IMR-90 (cell line): ENCODE results near the gene ST7. TPM values are rescaled to one million over a fixed set of nuclear protein-coding genes. Genes with fewer than 3 reads are reported as not detected.

ENCODE experiments used
- ATAC-seq: fragments of 200-7000 bp; cut with Tn5 transposase; 2 replicates; pipeline ENCODE4 v1.9.1; 2020; ENCODE audit warnings: low read depth, mild to moderate bottlenecking, moderate library complexity
- BruUV-seq: library from RNA; stranded (reverse); fragments of 400-500 nt; replicated peaks from 2 replicates; lab custom pipeline; 2021; lab: Mats Ljungman, UMichigan
- CTCF ChIA-PET: fragments of 300-600 bp; formaldehyde crosslinking; extraction: SDS; loops from one replicate; lab custom pipeline; 2021; ENCODE audit warnings: antibody characterized with exemption; lab: Yijun Ruan, JAX
- POLR2A ChIA-PET: fragments of 300-600 bp; sonication (Branson Sonifier 250); formaldehyde crosslinking; loops from one replicate; lab custom pipeline; 2022; ENCODE audit warnings: antibody characterized with exemption; ENCODE audit not compliant: unreplicated experiment; lab: Charles Lee
- DNase-seq: peaks from one replicate; pipeline ENCODE4 v3.0.0; 2013
- H2AFZ ChIP-seq: replicated peaks from 2 replicates; pipeline ENCODE3; 2013; ENCODE audit warnings: low read length, mild to moderate bottlenecking; ENCODE audit not compliant: poor library complexity
- H2AK5ac ChIP-seq: 2 replicates; pipeline ENCODE4 v1.6.1; 2013; ENCODE audit warnings: low read depth, low read length, inconsistent platforms
- H2AK9ac ChIP-seq: replicated peaks from 2 replicates; pipeline ENCODE3; 2013; ENCODE audit warnings: mild to moderate bottlenecking, low read depth, low read length, moderate library complexity; ENCODE audit not compliant: poor library complexity
- H2BK120ac ChIP-seq: 2 replicates; pipeline ENCODE4 v1.6.1; 2013; ENCODE audit warnings: low read depth, low read length, inconsistent platforms
- H2BK15ac ChIP-seq: 3 replicates; pipeline ENCODE4 v1.6.1; 2013; ENCODE audit warnings: low read depth, low read length, inconsistent platforms
- H2BK20ac ChIP-seq: 2 replicates; pipeline ENCODE4 v1.6.1; 2013; ENCODE audit warnings: low read depth, mild to moderate bottlenecking, inconsistent platforms, low read length, moderate library complexity
- H2BK5ac ChIP-seq: 2 replicates; pipeline ENCODE4 v1.6.1; 2013; ENCODE audit warnings: mild to moderate bottlenecking, low read depth, low read length, inconsistent platforms; ENCODE audit not compliant: poor library complexity, severe bottlenecking
- H3K14ac ChIP-seq: replicated peaks from 2 replicates; pipeline ENCODE4 v1.6.1; 2013; ENCODE audit warnings: low read depth, low read length, inconsistent platforms
- H3K18ac ChIP-seq: 2 replicates; pipeline ENCODE4 v1.6.1; 2013; ENCODE audit warnings: low read depth, low read length, control low read depth
- H3K23ac ChIP-seq: 2 replicates; pipeline ENCODE4 v1.6.1; 2013; ENCODE audit warnings: low read depth, low read length, inconsistent platforms
- H3K27ac ChIP-seq: 2 replicates; pipeline ENCODE4 v1.5.1; 2013; ENCODE audit warnings: mild to moderate bottlenecking, control low read depth, low read length; ENCODE audit not compliant: insufficient read depth
- H3K27me3 ChIP-seq: 2 replicates; pipeline ENCODE4 v1.6.1; 2013; ENCODE audit warnings: low read length; ENCODE audit not compliant: control insufficient read depth, insufficient read depth
- H3K36me3 ChIP-seq: 2 replicates; pipeline ENCODE4 v1.6.1; 2013; ENCODE audit warnings: low read length, mixed read lengths; ENCODE audit not compliant: control insufficient read depth, insufficient read depth
- H3K4ac ChIP-seq: 2 replicates; pipeline ENCODE4 v1.6.1; 2013; ENCODE audit warnings: low read depth, low read length, inconsistent platforms
- H3K4me1 ChIP-seq: 2 replicates; pipeline ENCODE4 v1.6.1; 2013; ENCODE audit warnings: low read length, mixed read lengths; ENCODE audit not compliant: control insufficient read depth, insufficient read depth
- H3K4me2 ChIP-seq: 2 replicates; pipeline ENCODE4 v1.6.1; 2013; ENCODE audit warnings: low read depth, mild to moderate bottlenecking, control low read depth, low read length, moderate library complexity
- H3K4me3 ChIP-seq: 2 replicates; pipeline ENCODE4 v1.5.1; 2013; ENCODE audit warnings: low read depth, mild to moderate bottlenecking, control low read depth, low read length, moderate library complexity; ENCODE audit not compliant: insufficient read depth
- H3K56ac ChIP-seq: 2 replicates; pipeline ENCODE4 v1.6.1; 2013; ENCODE audit warnings: low read length, inconsistent platforms; ENCODE audit not compliant: insufficient read depth; ENCODE audit errors: extremely low read depth
- H3K79me1 ChIP-seq, 2 experiments: 2 replicates each; pipeline ENCODE4 v1.6.1; 2013; ENCODE audit warnings: low read length in 2 of 2, inconsistent platforms in 1 of 2, low read depth in 1 of 2
- H3K9ac ChIP-seq: 2 replicates; pipeline ENCODE4 v1.6.1; 2013; ENCODE audit warnings: low read depth, low read length, control low read depth
- H3K9me1 ChIP-seq: 2 replicates; pipeline ENCODE4 v1.6.1; 2013; ENCODE audit warnings: low read length, inconsistent platforms; ENCODE audit not compliant: insufficient read depth
- H3K9me3 ChIP-seq: 2 replicates; pipeline ENCODE4 v1.6.1; 2013; ENCODE audit warnings: low read length; ENCODE audit not compliant: control insufficient read depth, insufficient read depth
- H4K20me1 ChIP-seq: 2 replicates; pipeline ENCODE4 v1.6.1; 2013; ENCODE audit warnings: low read length, inconsistent platforms; ENCODE audit not compliant: insufficient read depth
- H4K5ac ChIP-seq: 2 replicates; pipeline ENCODE4 v1.6.1; 2013; ENCODE audit warnings: mild to moderate bottlenecking, low read depth, low read length, control low read depth
- H4K8ac ChIP-seq, 2 experiments: 2 replicates each; pipeline ENCODE4 v1.6.1; 2013; ENCODE audit warnings: low read depth in 2 of 2, low read length in 2 of 2, control low read depth in 1 of 2, inconsistent platforms in 1 of 2
- H4K91ac ChIP-seq: 2 replicates; pipeline ENCODE4 v1.6.1; 2013; ENCODE audit warnings: low read depth, low read length, inconsistent platforms; ENCODE audit not compliant: insufficient read depth
- CEBPB ChIP-seq: IDR thresholded peaks from 2 replicates; pipeline ENCODE4 v1.6.1; 2012; ENCODE audit warnings: low read depth, low read length, improper control_type of control experiment
- CHD1 ChIP-seq: IDR thresholded peaks from 2 replicates; pipeline ENCODE4 v1.6.1; 2012; ENCODE audit warnings: low read depth, low read length, improper control_type of control experiment
- FOS ChIP-seq: fragments of 150-350 bp; IDR thresholded peaks from 2 replicates; pipeline ENCODE4 v1.6.1; 2016; ENCODE audit warnings: low read depth, low read length
- MAFK ChIP-seq: IDR thresholded peaks from 2 replicates; pipeline ENCODE4 v1.6.1; 2012; ENCODE audit warnings: low read depth, low read length, improper control_type of control experiment
- POLR2A ChIP-seq: IDR thresholded peaks from 2 replicates; pipeline ENCODE4 v1.6.1; 2012; ENCODE audit warnings: mild to moderate bottlenecking, low read depth, low read length
- RCOR1 ChIP-seq: IDR thresholded peaks from 2 replicates; pipeline ENCODE4 v1.6.1; 2012; ENCODE audit warnings: mild to moderate bottlenecking, low read length, improper control_type of control experiment; ENCODE audit not compliant: insufficient replicate concordance
- RFX5 ChIP-seq: IDR thresholded peaks from 2 replicates; pipeline ENCODE4 v1.8.0; 2012; ENCODE audit warnings: low read depth, mild to moderate bottlenecking, low read length, moderate library complexity
- SMC3 ChIP-seq: fragments of 150-350 bp; IDR thresholded peaks from 2 replicates; pipeline ENCODE4 v1.6.1; 2016; ENCODE audit warnings: low read depth, mild to moderate bottlenecking, antibody characterized with exemption, low read length, moderate library complexity
- dilution Hi-C: fragments of 300-500 bp; cut with HindIII; formaldehyde crosslinking; loops from one replicate; pipeline ENCODE4 v1.14.3; 2018; ENCODE audit warnings: low sequenced_read_pairs; ENCODE audit not compliant: unreplicated experiment
- in situ Hi-C: fragments of 300-500 bp; cut with MboI; formaldehyde crosslinking; loops from 3 replicates; pipeline ENCODE4 v1.14.3; 2019; ENCODE audit warnings: low sequenced_read_pairs, inconsistent platforms, mixed read lengths
- intact Hi-C: fragments of 100-400 bp; cut with micrococcal nuclease; formaldehyde crosslinking; loops from 2 replicates; pipeline ENCODE4 v1.10.0; 2022
- polyA plus RNA-seq, 3 experiments: library from polyadenylated mRNA; depleted of rRNA; stranded (reverse); fragments of >200 nt; gene quantifications; 2 replicates each; pipeline ENCODE4 v1.2.3, GENCODE V29; 2012; ENCODE audit warnings: low replicate concordance in 1 of 3
- total RNA-seq: library from RNA; depleted of rRNA; stranded (reverse); fragments of >200 nt; gene quantifications from 2 replicates; pipeline ENCODE4 v1.2.3, GENCODE V29; 2012
- TF ChIP-seq, protein P1 (sequence below): conservative IDR thresholded peaks from 2 replicates; pipeline ENCODE4 v1.5.1; 2012; ENCODE audit warnings: mild to moderate bottlenecking, low read depth, low read length, improper control_type of control experiment
- TF ChIP-seq, protein P2 (sequence below): fragments of 150-350 bp; IDR thresholded peaks from 2 replicates; pipeline ENCODE4 v1.6.1; 2016; ENCODE audit warnings: low read depth, mild to moderate bottlenecking, low read length, moderate library complexity, borderline replicate concordance

ST7 gene
- total and polyA plus RNA-seq, 2 of the 4 experiments (the other 2 are of a cell fraction): 18.6 to 26.0 TPM

DNA sequence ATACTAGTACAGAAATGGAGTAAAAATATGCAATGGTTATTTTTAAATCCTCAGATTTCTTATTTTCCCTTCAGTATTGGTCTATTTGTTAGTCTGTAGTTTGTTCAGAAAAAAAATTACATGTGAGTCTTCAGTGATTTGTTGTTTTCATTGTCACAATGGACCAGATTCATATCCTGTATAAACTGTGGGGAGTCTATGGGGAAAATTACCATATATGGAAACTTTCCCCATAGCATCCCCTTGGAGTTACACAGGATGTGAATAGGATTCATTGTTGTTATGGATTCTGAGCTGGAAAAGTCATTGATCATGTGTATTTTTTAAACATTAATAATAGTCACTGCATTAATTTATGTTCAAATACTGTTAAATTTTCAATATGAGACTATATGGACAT is 72.6 kb downstream of the ST7 start:
- H3K9ac ChIP-seq: no peak overlapping the region
- CTCF ChIA-PET: no interaction called here
- no peak overlapping the region for H2BK120ac ChIP-seq
- H3K9me1 ChIP-seq: no peaks in the 10 kb centered on the region
- DNase-seq (peak; percentile 21), ATAC-seq (0 out of 2 replicates have a peak, but pooled peaks have one; percentile 17)
- POLR2A ChIA-PET: no interaction called here
- no peaks in the 10 kb centered on the region for H4K20me1 ChIP-seq
- no peak overlapping the region for H3K14ac ChIP-seq
- H3K4me1 ChIP-seq: peaks cover 2% of the 10 kb centered on the region; the same call in 1 of the 2 replicates
- no peak overlapping the region for H2BK15ac ChIP-seq
- H4K91ac ChIP-seq: no peak overlapping the region
- no peak overlapping the region for H2AK5ac ChIP-seq
- TF ChIP-seq MAFK: no peak
- TF ChIP-seq RFX5: no peak
- TF ChIP-seq, protein P1, sequence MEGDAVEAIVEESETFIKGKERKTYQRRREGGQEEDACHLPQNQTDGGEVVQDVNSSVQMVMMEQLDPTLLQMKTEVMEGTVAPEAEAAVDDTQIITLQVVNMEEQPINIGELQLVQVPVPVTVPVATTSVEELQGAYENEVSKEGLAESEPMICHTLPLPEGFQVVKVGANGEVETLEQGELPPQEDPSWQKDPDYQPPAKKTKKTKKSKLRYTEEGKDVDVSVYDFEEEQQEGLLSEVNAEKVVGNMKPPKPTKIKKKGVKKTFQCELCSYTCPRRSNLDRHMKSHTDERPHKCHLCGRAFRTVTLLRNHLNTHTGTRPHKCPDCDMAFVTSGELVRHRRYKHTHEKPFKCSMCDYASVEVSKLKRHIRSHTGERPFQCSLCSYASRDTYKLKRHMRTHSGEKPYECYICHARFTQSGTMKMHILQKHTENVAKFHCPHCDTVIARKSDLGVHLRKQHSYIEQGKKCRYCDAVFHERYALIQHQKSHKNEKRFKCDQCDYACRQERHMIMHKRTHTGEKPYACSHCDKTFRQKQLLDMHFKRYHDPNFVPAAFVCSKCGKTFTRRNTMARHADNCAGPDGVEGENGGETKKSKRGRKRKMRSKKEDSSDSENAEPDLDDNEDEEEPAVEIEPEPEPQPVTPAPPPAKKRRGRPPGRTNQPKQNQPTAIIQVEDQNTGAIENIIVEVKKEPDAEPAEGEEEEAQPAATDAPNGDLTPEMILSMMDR: no peak
- TF ChIP-seq, protein P2, sequence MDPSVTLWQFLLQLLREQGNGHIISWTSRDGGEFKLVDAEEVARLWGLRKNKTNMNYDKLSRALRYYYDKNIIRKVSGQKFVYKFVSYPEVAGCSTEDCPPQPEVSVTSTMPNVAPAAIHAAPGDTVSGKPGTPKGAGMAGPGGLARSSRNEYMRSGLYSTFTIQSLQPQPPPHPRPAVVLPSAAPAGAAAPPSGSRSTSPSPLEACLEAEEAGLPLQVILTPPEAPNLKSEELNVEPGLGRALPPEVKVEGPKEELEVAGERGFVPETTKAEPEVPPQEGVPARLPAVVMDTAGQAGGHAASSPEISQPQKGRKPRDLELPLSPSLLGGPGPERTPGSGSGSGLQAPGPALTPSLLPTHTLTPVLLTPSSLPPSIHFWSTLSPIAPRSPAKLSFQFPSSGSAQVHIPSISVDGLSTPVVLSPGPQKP: no peak
- TF ChIP-seq RCOR1: no peak
- no peak for TF ChIP-seq FOS
- TF ChIP-seq CEBPB: no peak
- TF ChIP-seq CHD1: no peak
- no peak for TF ChIP-seq POLR2A
- TF ChIP-seq SMC3: no peak
- no peak overlapping the region for H3K23ac ChIP-seq
- 0 out of 2 replicates have a peak, but pooled peaks cover 2% of the 10 kb centered on the region for H3K9me3 ChIP-seq
- no peak overlapping the region for H3K18ac ChIP-seq
- no peak overlapping the region for H2BK20ac ChIP-seq
- no TSS peak for BruUV-seq
- H4K5ac ChIP-seq: no peak overlapping the region
- H3K4ac ChIP-seq: no peak overlapping the region
- no peak overlapping the region for H3K56ac ChIP-seq
- H3K27me3 ChIP-seq: no peaks in the 10 kb centered on the region
- in situ Hi-C loops: no loop called here
- H3K27ac ChIP-seq: no peak overlapping the region
- dilution Hi-C loops: no loop called here
- intact Hi-C loops: no loop called here
- peaks cover 22 to 34% of the 10 kb centered on the region in 2 experiments for H3K79me1 ChIP-seq
- H4K8ac ChIP-seq: no peak overlapping the region
- no peak overlapping the region for H3K4me3 ChIP-seq
- H2AK9ac ChIP-seq: no peak overlapping the region
- H3K4me2 ChIP-seq: no peak overlapping the region
- H2BK5ac ChIP-seq: peak overlapping the region; percentile 26
- no peak overlapping the region for H2AFZ ChIP-seq
- no peaks in the 10 kb centered on the region for H3K36me3 ChIP-seq
